Measurements from ENCODE around the gene TRAPPC4. TPM values are rescaled to one million over a fixed set of nuclear protein-coding genes. Genes with fewer than 3 reads are reported as not detected.
"Not testable (repeated sequence)": the region's sequence is repeated elsewhere in the genome, so short reads cannot be mapped to it uniquely, and the experiment has no call there.

Gene TRAPPC4
- polyA plus RNA-seq, 1 donor (not counting 4 experiments of a cell fraction or from before 2014, with no cell fraction given) = 121 TPM

GRCh38 chr11:119038884-119039283 lies 20.3 kb downstream of the TRAPPC4 start:
- no peak overlapping the region for H3K9ac ChIP-seq (ENCODE audit: control insufficient read depth, extremely low read depth, insufficient read depth, low read length)
- H3K36me3 ChIP-seq (ENCODE audit: control insufficient read depth in 2 of 2, extremely low read depth in 1 of 2, insufficient read depth in 2 of 2, low read length in 2 of 2) = no peaks in the 10 kb centered on the region
- H4K20me1 ChIP-seq (ENCODE audit: control insufficient read depth, extremely low read depth, insufficient read depth, low read length) = no peaks in the 10 kb centered on the region
- H3K4me2 ChIP-seq (ENCODE audit: control insufficient read depth, extremely low read depth, insufficient read depth, low read depth, low read length) = no peak overlapping the region
- no peaks in the 10 kb centered on the region for H3K9me1 ChIP-seq (ENCODE audit: control insufficient read depth, extremely low read depth, insufficient read depth, low read length)
- no peaks in the 10 kb centered on the region for H3K27me3 ChIP-seq (ENCODE audit: control insufficient read depth, extremely low read depth, insufficient read depth, low read length)
- DNase-seq (ENCODE audit: low read depth, low spot score) = no peak
- dilution Hi-C loops (cut with MboI; ENCODE audit: extremely low pct_ligation_motif_present, low sequenced_read_pairs) = no loop called here
- no peaks in the 10 kb centered on the region for H3K4me1 ChIP-seq (ENCODE audit: control insufficient read depth, extremely low read depth, insufficient read depth, low read length)
- no peak for FAIRE-seq
- H3K4me3 ChIP-seq (ENCODE audit: control insufficient read depth in 2 of 3, extremely low read depth in 1 of 3, insufficient read depth in 2 of 3, low read depth in 1 of 3, low read length in 3 of 3) = no peak overlapping the region
- TF ChIP-seq CTCF (optimal IDR thresholded peaks at IDR 0.05 in 1 of 3, IDR thresholded peaks at IDR 0.05 in 1 of 3, conservative IDR thresholded peaks at IDR 0.05 in 1 of 3; ENCODE audit: extremely low read depth in 1 of 3, insufficient read depth in 2 of 3, low read length in 3 of 3) (no peak), EZH2 (IDR thresholded peaks at IDR 0.05; ENCODE audit: low read length) (no peak)
- H3K79me2 ChIP-seq (ENCODE audit: control insufficient read depth, insufficient read depth, low read length) = no peaks in the 10 kb centered on the region
- H3K9me3 ChIP-seq (ENCODE audit: control insufficient read depth, low read depth, low read length) = no peaks in the 10 kb centered on the region
- H3K27ac ChIP-seq (ENCODE audit: control insufficient read depth, insufficient read depth, low read length) = no peak overlapping the region
- no peak overlapping the region for H2AFZ ChIP-seq (ENCODE audit: control insufficient read depth, low read length)

GRCh38 chr11:119039471-119039870 lies 20.9 kb downstream of the TRAPPC4 start:
- dilution Hi-C loops (cut with MboI; ENCODE audit: extremely low pct_ligation_motif_present, low sequenced_read_pairs); FAIRE-seq: not testable (repeated sequence)

GRCh38 chr11:119041821-119042514 lies 23.4 kb downstream of the TRAPPC4 start:
- Histone ChIP-seq H3K79me2 (ENCODE audit: control insufficient read depth, insufficient read depth, low read length) (no peaks in the 10 kb centered on the region), H4K20me1 (ENCODE audit: control insufficient read depth, extremely low read depth, insufficient read depth, low read length) (no peaks in the 10 kb centered on the region), H3K9ac (ENCODE audit: control insufficient read depth, extremely low read depth, insufficient read depth, low read length) (no peak overlapping the region), H3K4me2 (ENCODE audit: control insufficient read depth, extremely low read depth, insufficient read depth, low read depth, low read length) (no peak overlapping the region), H3K27me3 (ENCODE audit: control insufficient read depth, extremely low read depth, insufficient read depth, low read length) (no peaks in the 10 kb centered on the region), H3K4me3 (ENCODE audit: control insufficient read depth in 2 of 3, extremely low read depth in 1 of 3, insufficient read depth in 2 of 3, low read depth in 1 of 3, low read length in 3 of 3) (no peak overlapping the region), H3K4me1 (ENCODE audit: control insufficient read depth, extremely low read depth, insufficient read depth, low read length) (no peaks in the 10 kb centered on the region), H3K27ac (ENCODE audit: control insufficient read depth, insufficient read depth, low read length) (no peak overlapping the region), H3K9me3 (ENCODE audit: control insufficient read depth, low read depth, low read length) (no peaks in the 10 kb centered on the region), H3K9me1 (ENCODE audit: control insufficient read depth, extremely low read depth, insufficient read depth, low read length) (no peaks in the 10 kb centered on the region), H2AFZ (ENCODE audit: control insufficient read depth, low read length) (no peak overlapping the region), H3K36me3 (ENCODE audit: control insufficient read depth in 2 of 2, extremely low read depth in 1 of 2, insufficient read depth in 2 of 2, low read length in 2 of 2) (peaks cover 9 to 23% of the 10 kb centered on the region in 2 experiments)
- DNase-seq (ENCODE audit: low read depth, low spot score) (no peak), FAIRE-seq (peak; percentile 9)
- dilution Hi-C loops (cut with MboI; ENCODE audit: extremely low pct_ligation_motif_present, low sequenced_read_pairs) = no loop called here
- TF ChIP-seq CTCF (optimal IDR thresholded peaks at IDR 0.05 in 1 of 3, IDR thresholded peaks at IDR 0.05 in 1 of 3, conservative IDR thresholded peaks at IDR 0.05 in 1 of 3; ENCODE audit: extremely low read depth in 1 of 3, insufficient read depth in 2 of 3, low read length in 3 of 3) (no peak), EZH2 (IDR thresholded peaks at IDR 0.05; ENCODE audit: low read length) (no peak)

More at GRCh38 chr11:119039471-119039870, 20.9 kb downstream of the TRAPPC4 start:
- not testable (repeated sequence) for H4K20me1 ChIP-seq (ENCODE audit: control insufficient read depth, extremely low read depth, insufficient read depth, low read length); H3K4me2 ChIP-seq (ENCODE audit: control insufficient read depth, extremely low read depth, insufficient read depth, low read depth, low read length); H3K79me2 ChIP-seq (ENCODE audit: control insufficient read depth, insufficient read depth, low read length); H3K27ac ChIP-seq (ENCODE audit: control insufficient read depth, insufficient read depth, low read length); H3K9me1 ChIP-seq (ENCODE audit: control insufficient read depth, extremely low read depth, insufficient read depth, low read length); H2AFZ ChIP-seq (ENCODE audit: control insufficient read depth, low read length); DNase-seq (ENCODE audit: low read depth, low spot score); H3K9me3 ChIP-seq (ENCODE audit: control insufficient read depth, low read depth, low read length); H3K27me3 ChIP-seq (ENCODE audit: control insufficient read depth, extremely low read depth, insufficient read depth, low read length); H3K9ac ChIP-seq (ENCODE audit: control insufficient read depth, extremely low read depth, insufficient read depth, low read length); H3K36me3 ChIP-seq (ENCODE audit: control insufficient read depth in 2 of 2, extremely low read depth in 1 of 2, insufficient read depth in 2 of 2, low read length in 2 of 2); H3K4me1 ChIP-seq (ENCODE audit: control insufficient read depth, extremely low read depth, insufficient read depth, low read length); H3K4me3 ChIP-seq (ENCODE audit: control insufficient read depth in 2 of 3, extremely low read depth in 1 of 3, insufficient read depth in 2 of 3, low read depth in 1 of 3, low read length in 3 of 3)
